ENCODE data around the gene CTAGE9.

The CTAGE9 gene

GRCh38 chr6:131660195-131660594 lies 50.6 kb downstream of the CTAGE9 start (continued):
- TF ChIP-seq ESRRG (CRISPR knock-in tag; IDR thresholded peaks at IDR 0.05) (no peak), ISL1 (CRISPR knock-in tag; IDR thresholded peaks at IDR 0.05) (no peak), GLIS3 (CRISPR knock-in tag; IDR thresholded peaks at IDR 0.05) (no peak)
